Measurements from ENCODE around the gene B9D1.

Gene B9D1

DNA sequence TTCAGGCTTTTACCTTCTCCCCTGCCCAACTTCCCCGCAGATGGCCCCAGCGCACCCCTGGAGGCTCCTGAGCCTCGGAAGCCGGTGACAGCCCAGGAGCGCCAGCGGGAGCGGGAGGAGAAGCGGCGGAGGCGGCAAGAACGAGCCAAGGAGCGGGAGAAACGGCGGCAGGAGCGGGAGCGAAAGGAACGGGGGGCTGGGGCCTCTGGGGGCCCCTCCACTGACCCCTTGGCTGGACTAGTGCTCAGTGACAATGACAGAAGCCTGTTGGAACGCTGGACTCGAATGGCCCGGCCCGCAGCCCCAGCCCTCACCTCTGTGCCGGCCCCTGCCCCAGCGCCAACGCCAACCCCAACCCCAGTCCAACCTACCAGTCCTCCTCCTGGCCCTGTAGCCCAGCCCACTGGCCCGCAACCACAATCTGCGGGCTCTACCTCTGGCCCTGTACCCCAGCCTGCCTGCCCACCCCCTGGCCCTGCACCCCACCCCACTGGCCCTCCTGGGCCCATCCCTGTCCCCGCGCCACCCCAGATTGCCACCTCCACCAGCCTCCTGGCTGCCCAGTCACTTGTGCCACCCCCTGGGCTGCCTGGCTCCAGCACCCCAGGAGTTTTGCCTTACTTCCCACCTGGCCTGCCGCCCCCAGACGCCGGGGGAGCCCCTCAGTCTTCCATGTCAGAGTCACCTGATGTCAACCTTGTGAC is 19.4 kb upstream of the B9D1 start:
- no peak overlapping the region for H3K4me3 ChIP-seq (ENCODE audit: control insufficient read depth, low read depth, low read length)
- DNase-seq (ENCODE audit: low read depth): no peak
- TF ChIP-seq, protein P1, sequence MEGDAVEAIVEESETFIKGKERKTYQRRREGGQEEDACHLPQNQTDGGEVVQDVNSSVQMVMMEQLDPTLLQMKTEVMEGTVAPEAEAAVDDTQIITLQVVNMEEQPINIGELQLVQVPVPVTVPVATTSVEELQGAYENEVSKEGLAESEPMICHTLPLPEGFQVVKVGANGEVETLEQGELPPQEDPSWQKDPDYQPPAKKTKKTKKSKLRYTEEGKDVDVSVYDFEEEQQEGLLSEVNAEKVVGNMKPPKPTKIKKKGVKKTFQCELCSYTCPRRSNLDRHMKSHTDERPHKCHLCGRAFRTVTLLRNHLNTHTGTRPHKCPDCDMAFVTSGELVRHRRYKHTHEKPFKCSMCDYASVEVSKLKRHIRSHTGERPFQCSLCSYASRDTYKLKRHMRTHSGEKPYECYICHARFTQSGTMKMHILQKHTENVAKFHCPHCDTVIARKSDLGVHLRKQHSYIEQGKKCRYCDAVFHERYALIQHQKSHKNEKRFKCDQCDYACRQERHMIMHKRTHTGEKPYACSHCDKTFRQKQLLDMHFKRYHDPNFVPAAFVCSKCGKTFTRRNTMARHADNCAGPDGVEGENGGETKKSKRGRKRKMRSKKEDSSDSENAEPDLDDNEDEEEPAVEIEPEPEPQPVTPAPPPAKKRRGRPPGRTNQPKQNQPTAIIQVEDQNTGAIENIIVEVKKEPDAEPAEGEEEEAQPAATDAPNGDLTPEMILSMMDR (IDR thresholded peaks at IDR 0.05; ENCODE audit: control insufficient read depth, insufficient read depth, low read depth, low read length, missing control alignments): no peak

DNA sequence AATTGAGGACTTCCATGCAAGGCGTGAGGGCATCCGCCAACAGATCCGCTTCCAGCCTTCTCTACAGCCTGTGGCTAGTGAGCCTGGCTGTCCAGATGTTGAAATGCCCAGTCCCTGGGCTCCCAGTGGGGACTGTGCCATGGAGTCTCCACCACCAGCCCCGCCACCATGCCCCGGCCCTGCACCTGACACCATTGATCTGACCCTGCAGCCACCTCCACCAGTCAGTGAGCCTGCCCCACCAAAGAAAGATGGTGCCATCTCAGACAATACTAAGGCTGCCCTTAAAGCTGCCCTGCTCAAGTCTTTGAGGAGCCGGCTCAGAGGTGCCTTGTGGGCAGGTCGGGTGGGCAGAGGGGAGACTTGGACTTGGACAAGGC is 18.8 kb upstream of the B9D1 start:
- TF ChIP-seq, protein P1 (IDR thresholded peaks at IDR 0.05; ENCODE audit: control insufficient read depth, insufficient read depth, low read depth, low read length, missing control alignments): no peak
- no peak overlapping the region for H3K4me3 ChIP-seq (ENCODE audit: control insufficient read depth, low read depth, low read length)
- DNase-seq (ENCODE audit: low read depth): no peak

DNA sequence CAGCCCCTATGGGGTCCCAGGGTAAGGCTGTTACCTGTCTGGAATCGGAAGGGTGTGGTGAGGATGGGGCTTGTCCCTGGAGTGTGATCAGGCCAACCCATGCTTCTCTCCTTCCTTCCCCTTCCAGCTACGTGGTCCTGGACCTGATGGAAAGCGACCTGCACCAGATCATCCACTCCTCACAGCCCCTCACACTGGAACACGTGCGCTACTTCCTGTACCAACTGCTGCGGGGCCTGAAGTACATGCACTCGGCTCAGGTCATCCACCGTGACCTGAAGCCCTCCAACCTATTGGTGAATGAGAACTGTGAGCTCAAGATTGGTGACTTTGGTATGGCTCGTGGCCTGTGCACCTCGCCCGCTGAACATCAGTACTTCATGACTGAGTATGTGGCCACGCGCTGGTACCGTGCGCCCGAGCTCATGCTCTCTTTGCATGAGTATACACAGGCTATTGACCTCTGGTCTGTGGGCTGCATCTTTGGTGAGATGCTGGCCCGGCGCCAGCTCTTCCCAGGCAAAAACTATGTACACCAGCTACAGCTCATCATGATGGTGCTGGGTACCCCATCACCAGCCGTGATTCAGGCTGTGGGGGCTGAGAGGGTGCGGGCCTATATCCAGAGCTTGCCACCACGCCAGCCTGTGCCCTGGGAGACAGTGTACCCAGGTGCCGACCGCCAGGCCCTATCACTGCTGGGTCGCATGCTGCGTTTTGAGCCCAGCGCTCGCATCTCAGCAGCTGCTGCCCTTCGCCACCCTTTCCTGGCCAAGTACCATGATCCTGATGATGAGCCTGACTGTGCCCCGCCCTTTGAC is 18.2 kb upstream of the B9D1 start:
- H3K4me3 ChIP-seq (ENCODE audit: control insufficient read depth, low read depth, low read length): no peak overlapping the region
- TF ChIP-seq, protein P1 (IDR thresholded peaks at IDR 0.05; ENCODE audit: control insufficient read depth, insufficient read depth, low read depth, low read length, missing control alignments): no peak
- DNase-seq (ENCODE audit: low read depth): no peak

DNA sequence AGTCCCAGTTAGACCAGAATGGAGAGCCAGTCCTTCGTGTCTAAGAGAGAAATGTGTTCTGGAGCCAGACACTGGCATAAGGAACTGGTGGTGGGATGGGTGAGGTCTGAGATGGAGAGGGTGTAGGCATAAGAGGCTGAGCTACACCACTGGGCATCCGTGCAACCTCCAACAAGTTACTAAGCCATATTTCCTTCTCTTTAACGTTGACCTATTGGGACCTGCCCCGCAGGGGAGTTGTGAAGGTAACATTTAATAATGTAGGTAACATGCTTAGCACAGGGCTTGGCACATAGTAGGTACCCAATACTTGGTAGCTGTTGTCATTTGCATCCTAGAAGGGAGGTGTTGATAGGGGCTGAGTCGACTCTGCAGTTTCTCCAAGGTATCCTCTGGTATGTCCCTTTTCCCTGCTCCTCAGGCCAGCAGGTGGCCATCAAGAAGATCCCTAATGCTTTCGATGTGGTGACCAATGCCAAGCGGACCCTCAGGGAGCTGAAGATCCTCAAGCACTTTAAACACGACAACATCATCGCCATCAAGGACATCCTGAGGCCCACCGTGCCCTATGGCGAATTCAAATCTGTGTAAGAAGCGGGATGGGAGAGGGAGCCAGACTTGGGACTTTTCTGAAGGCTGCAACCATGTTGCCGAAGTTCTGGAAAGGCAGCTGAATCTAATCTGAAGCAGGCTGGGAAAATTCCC is 17.0 kb upstream of the B9D1 start:
- TF ChIP-seq, protein P1 (IDR thresholded peaks at IDR 0.05; ENCODE audit: control insufficient read depth, insufficient read depth, low read depth, low read length, missing control alignments): no peak
- peak overlapping the region; percentile 83 for H3K4me3 ChIP-seq (ENCODE audit: control insufficient read depth, low read depth, low read length)
- DNase-seq (ENCODE audit: low read depth): no peak

DNA sequence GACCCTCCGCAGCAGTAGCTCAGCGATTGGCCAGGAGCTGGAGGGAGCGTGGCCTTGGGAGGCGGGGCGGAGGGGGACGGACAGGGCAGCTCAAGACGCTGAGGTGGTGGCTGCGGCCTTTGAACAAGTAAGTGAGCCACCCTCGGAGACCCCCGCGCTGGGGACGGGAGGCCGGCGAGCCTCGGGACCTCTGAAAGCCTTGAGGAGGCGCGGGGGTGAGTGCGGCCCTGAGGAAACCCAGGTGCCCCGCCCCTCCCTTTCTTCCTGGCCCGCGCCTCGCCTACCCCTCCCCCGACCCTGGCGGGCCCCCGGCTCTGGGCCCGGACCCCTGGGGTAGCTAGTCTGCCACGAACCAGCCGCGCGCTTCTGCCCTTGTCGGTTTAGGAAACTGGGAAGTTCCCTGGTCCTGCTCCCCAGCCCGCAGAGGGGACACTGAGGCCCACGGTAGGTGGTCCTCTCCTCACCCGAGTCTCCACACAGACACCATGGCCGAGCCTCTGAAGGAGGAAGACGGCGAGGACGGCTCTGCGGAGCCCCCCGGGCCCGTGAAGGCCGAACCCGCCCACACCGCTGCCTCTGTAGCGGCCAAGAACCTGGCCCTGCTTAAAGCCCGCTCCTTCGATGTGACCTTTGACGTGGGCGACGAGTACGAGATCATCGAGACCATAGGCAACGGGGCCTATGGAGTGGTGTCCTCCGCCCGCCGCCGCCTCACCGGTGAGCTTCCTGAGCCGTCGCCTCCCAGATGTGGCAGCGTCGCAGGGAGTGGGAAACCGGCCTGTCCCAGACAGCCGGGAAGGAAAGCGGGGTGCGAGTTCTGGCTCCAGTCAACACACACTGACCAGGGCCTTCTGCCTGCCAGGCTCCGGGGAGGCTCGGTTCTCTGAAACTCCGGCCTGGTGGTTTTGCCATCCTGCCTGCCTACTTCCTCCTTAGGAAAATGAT is 16.2 kb upstream of the B9D1 start, which contains the start of gene MAPK7:
Gene MAPK7 (plus strand): TSS at position 83 of the 945 bp plus-strand sequence. CDS start 403 bp downstream, at position 486.
- peak within 1 kb of the TSS; percentile 83 for H3K4me3 ChIP-seq (ENCODE audit: control insufficient read depth, low read depth, low read length)
- TF ChIP-seq, protein P1 (IDR thresholded peaks at IDR 0.05; ENCODE audit: control insufficient read depth, insufficient read depth, low read depth, low read length, missing control alignments): no peak
- no peak for DNase-seq (ENCODE audit: low read depth)
